Measurements from ENCODE around the gene DNAH12. TPM values are rescaled to one million over a fixed set of nuclear protein-coding genes. Genes with fewer than 3 reads are reported as not detected.
A peak's percentile ranks its signal among the peaks of the same experiment; 100 is the strongest.
"Not testable (repeated sequence)": the region's sequence is repeated elsewhere in the genome, so short reads cannot be mapped to it uniquely, and the experiment has no call there.

DNAH12 gene
- total RNA-seq, 1 experiment from 2014 or later: 0.07 TPM

DNA sequence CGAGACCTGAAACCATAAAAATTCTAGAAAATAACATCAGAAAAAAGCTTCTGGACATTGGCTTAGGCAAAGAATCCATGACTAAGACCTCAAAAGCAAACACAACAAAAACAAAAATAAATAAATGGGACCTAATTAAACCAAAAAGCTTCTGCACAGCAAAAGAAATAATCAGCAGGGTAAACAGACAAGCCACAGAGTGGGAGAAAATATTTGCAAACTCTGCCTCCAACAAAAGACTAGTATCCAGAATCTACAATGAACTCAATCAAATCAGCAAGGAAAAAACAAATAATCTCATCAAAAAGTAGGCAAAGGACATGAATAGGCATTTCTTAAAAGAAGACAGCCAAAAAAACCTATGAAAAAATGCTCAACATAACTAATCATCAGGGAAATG lies 59.6 kb downstream of the DNAH12 start:
- Histone ChIP-seq H3K9ac (ENCODE audit: low read length) (no peak overlapping the region), H4K20me1 (ENCODE audit: low read length) (no peaks in the 10 kb centered on the region), H3F3A (ENCODE audit: low read length, unreplicated experiment) (no peaks in the 10 kb centered on the region), H3K27me3 (ENCODE audit: low read length) (no peaks in the 10 kb centered on the region), H3K4me3 (ENCODE audit: low read length) (no peak overlapping the region), H3K36me3 (ENCODE audit: low read depth, low read length) (no peaks in the 10 kb centered on the region), H3K9me3 (ENCODE audit: low read length) (no peaks in the 10 kb centered on the region), H3K4me2 (ENCODE audit: low read length) (no peak overlapping the region), H2AFZ (ENCODE audit: low read length) (no peak overlapping the region), H3K27ac (ENCODE audit: low read length) (no peak overlapping the region), H3K9me2 (replicated peaks; ENCODE audit: low read length) (no peaks in the 10 kb centered on the region), H3K4me1 (ENCODE audit: insufficient read depth, low read length) (no peaks in the 10 kb centered on the region), H3K79me2 (ENCODE audit: low read length) (no peaks in the 10 kb centered on the region)
- intact Hi-C loops (cut with micrococcal nuclease): loop anchor here (2.0 kb wide), 1 partner anchor 40 kb away; no protein-coding TSS in a partner anchor
- ChIA-PET CTCF (no interaction called here), POLR2A (ENCODE audit: unreplicated experiment) (no interaction called here)
- peak; percentile 67 for ATAC-seq
- TF ChIP-seq EZH2phosphoT487 (IDR thresholded peaks at IDR 0.05; ENCODE audit: borderline replicate concordance, low read length) (no peak), EZH2 (IDR thresholded peaks at IDR 0.05; ENCODE audit: low read length, unreplicated experiment) (no peak), CTCF (conservative IDR thresholded peaks at IDR 0.05; ENCODE audit: low read depth, low read length) (no peak)
- no TSS peak for BruUV-seq (replicated peaks)
- DNase-seq: peak; percentile 6

DNA sequence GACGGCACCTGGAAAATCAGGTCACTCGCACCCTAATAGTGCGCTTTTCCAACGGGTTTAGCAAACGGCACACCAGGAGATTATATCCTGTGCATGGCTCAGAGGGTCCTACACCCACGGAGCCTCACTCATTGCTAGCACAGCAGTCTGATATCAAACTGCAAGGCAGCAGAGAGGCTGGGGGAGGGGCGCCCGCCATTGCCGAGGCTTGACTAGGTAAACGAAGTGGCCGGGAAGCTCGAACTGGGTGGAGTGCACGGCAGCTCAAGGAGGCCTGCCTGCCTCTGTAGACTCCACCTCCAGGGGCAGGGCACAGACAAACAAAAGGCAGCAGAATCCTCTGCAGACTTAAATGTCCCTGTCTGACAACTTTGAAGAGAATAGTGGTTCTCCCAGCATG lies 67.0 kb downstream of the DNAH12 start:
- H3F3A ChIP-seq (ENCODE audit: low read length, unreplicated experiment); H3K9ac ChIP-seq (ENCODE audit: low read length); H2AFZ ChIP-seq (ENCODE audit: low read length); H3K9me3 ChIP-seq (ENCODE audit: low read length); H3K4me3 ChIP-seq (ENCODE audit: low read length); H4K20me1 ChIP-seq (ENCODE audit: low read length); H3K9me2 ChIP-seq (replicated peaks; ENCODE audit: low read length); BruUV-seq (replicated peaks); ATAC-seq; intact Hi-C loops (cut with micrococcal nuclease); CTCF ChIA-PET; H3K27ac ChIP-seq (ENCODE audit: low read length); H3K4me2 ChIP-seq (ENCODE audit: low read length); POLR2A ChIA-PET (ENCODE audit: unreplicated experiment); DNase-seq; H3K4me1 ChIP-seq (ENCODE audit: insufficient read depth, low read length); H3K36me3 ChIP-seq (ENCODE audit: low read depth, low read length); H3K27me3 ChIP-seq (ENCODE audit: low read length); H3K79me2 ChIP-seq (ENCODE audit: low read length): not testable (repeated sequence)

- H4K20me1 ChIP-seq (ENCODE audit: low read length): no peaks in the 10 kb centered on the region
- H3K36me3 ChIP-seq (ENCODE audit: low read depth, low read length): no peaks in the 10 kb centered on the region
- H3K4me3 ChIP-seq (ENCODE audit: low read length): no peak overlapping the region
- POLR2A ChIA-PET (ENCODE audit: unreplicated experiment): interaction anchor here (0.7 kb wide), 1 partner anchor 13 kb away, joined by 3 read pairs; no protein-coding TSS in a partner anchor
- DNase-seq (peak; percentile 53), ATAC-seq (peak; percentile 84)
- intact Hi-C loops (cut with micrococcal nuclease): loop anchor here (5.0 kb wide), 1 partner anchor 92 kb away; the partner anchor contains the start of gene PDE12
- H3F3A ChIP-seq (ENCODE audit: low read length, unreplicated experiment): no peaks in the 10 kb centered on the region
- H3K4me2 ChIP-seq (ENCODE audit: low read length): no peak overlapping the region
- H3K4me1 ChIP-seq (ENCODE audit: insufficient read depth, low read length): no peaks in the 10 kb centered on the region
- no peaks in the 10 kb centered on the region; the same call in 1 of the 2 replicates for H3K27me3 ChIP-seq (ENCODE audit: low read length)
- CTCF ChIA-PET: interaction anchor here (0.5 to 1.1 kb wide), 7 partner anchors 11 to 254 kb away, joined by 3 to 6 read pairs (median 4); partner anchors contain the start of gene PDE12
- H2AFZ ChIP-seq (ENCODE audit: low read length): no peak overlapping the region
- no peak overlapping the region for H3K27ac ChIP-seq (ENCODE audit: low read length)
- no peaks in the 10 kb centered on the region for H3K9me3 ChIP-seq (ENCODE audit: low read length)
- H3K9ac ChIP-seq (ENCODE audit: low read length): no peak overlapping the region
- H3K9me2 ChIP-seq (replicated peaks; ENCODE audit: low read length): no peaks in the 10 kb centered on the region
- no TSS peak for BruUV-seq (replicated peaks)
- no peaks in the 10 kb centered on the region for H3K79me2 ChIP-seq (ENCODE audit: low read length)
- no peak for TF ChIP-seq EZH2 (IDR thresholded peaks at IDR 0.05; ENCODE audit: low read length, unreplicated experiment)
- TF ChIP-seq CTCF (conservative IDR thresholded peaks at IDR 0.05; ENCODE audit: low read depth, low read length): peak; percentile 58
- TF ChIP-seq EZH2phosphoT487 (IDR thresholded peaks at IDR 0.05; ENCODE audit: borderline replicate concordance, low read length): no peak
Measured at GRCh38 chr3:57464801-57465200, 79.3 kb downstream of the DNAH12 start.
